OCI-LY3 (cell line): Measurements from ENCODE around the gene ZNF595.

Experiments used
- CTCF ChIP-seq: fragments of 200-600, 300-600 bp; sonication (generic); IDR thresholded peaks from 2 replicates; pipeline ENCODE4 v1.5.1; 2014; ENCODE audit warnings: antibody characterized with exemption, low read length, low read depth
- EZH2phosphoT487 ChIP-seq: fragments of 200-600 bp; shearing (Covaris generic); IDR thresholded peaks from 2 replicates; pipeline ENCODE4 v1.6.1; 2018; ENCODE audit warnings: antibody characterized with exemption, mixed run types, low read depth

- TF ChIP-seq CTCF (no peak), EZH2phosphoT487 (no peak)
Observed at GRCh38 chr4:107083-107443, 53.9 kb downstream of the ZNF595 start.
